DMS79 (cell line): Measurements from ENCODE around the gene GNAT1.
A peak's percentile ranks its signal among the peaks of the same experiment; 100 is the strongest.

Experiments used
- DNase-seq: peaks from one replicate; lab custom pipeline; 2025; lab: John Stamatoyannopoulos, UW

GNAT1 gene

GRCh38 chr3:50181985-50182384 lies 9.4 kb upstream of the GNAT1 start:
- DNase-seq = no peak

GRCh38 chr3:50182533-50183099 lies 8.8 kb upstream of the GNAT1 start:
- no peak for DNase-seq

- DNase-seq = no peak
Measured at GRCh38 chr3:50183755-50184154, 7.7 kb upstream of the GNAT1 start.

DNA sequence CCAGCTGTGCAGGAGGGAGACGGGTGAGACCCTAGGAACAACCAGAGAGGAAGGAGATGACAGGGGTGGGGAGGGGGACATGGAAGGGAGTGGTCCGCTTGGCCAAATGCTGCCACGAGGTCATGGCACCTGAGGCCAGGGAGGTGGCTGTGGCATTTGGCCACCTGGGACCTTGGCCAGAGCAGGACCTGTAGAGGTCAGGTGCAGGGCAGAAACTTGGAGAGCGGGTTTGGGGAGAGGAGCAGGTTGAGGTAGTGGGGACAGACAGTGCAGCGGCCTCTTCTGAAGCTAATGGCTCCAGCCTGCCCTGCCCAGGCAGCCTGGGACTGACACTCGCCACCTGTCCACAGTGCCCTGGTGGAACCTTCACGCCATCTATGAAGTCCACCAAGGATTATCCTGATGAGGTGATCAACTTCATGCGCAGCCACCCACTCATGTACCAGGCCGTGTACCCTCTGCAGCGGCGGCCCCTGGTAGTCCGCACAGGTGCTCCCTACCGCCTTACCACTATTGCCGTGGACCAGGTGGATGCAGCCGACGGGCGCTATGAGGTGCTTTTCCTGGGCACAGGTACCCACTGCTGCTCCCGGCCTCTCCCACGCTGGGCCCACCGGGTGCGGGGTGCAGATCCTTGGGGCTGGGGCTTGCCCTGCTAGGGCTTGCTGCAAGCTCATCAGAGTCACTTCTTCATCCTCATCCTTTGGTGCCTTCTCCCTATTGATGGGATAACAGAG lies 7.0 kb upstream of the GNAT1 start:
- DNase-seq = no peak

GRCh38 chr3:50185230-50185629 lies 6.2 kb upstream of the GNAT1 start:
- no peak for DNase-seq

DNA sequence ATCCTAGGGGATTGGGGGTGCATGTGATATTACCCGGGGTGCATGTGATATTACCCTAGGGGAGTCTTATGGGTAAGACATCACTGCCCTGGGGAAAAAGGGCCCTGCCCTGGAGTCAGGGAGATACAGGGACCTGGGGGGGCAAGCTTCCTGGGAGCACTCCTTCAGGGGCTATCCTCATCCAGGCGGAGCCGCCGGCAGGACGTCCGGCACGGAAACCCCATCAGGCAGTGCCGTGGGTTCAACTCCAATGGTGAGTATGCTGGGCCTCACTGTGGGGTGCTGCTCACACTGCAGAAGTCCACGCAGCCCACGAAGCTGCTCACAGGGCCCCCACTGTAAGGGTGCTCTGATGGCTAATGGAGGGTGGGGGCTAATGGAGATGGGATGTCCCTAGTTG lies 5.3 kb upstream of the GNAT1 start:
- no peak for DNase-seq

DNA sequence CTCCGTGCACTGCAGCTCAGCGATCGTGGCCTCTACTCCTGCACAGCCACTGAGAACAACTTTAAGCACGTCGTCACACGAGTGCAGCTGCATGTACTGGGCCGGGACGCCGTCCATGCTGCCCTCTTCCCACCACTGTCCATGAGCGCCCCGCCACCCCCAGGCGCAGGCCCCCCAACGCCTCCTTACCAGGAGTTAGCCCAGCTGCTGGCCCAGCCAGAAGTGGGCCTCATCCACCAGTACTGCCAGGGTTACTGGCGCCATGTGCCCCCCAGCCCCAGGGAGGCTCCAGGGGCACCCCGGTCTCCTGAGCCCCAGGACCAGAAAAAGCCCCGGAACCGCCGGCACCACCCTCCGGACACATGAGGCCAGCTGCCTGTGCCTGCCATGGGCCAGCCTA lies 3.7 kb upstream of the GNAT1 start:
- DNase-seq = no peak

DNA sequence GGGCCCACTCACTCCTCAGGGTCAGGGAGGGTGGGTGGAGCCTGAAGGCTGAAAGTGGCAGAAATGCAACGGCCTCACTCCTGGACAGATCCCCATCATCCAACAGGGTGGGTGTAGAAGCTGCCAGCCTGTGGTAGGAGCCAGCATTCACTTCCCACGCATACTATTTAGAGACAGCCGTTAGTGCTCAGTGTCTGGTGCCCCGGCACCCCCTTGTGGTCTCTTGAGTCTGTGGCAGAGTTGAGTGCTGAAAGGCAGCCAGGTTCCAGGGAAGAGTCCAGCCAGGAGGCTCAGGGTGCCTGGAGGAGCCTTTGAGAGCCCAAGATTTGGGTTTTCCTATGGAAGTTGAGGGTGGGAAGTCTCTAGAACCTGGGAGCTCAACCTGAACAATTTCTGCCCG lies 2.1 kb upstream of the GNAT1 start:
- DNase-seq = peak; percentile 14

GRCh38 chr3:50189989-50190388 lies 1.4 kb upstream of the GNAT1 start:
- DNase-seq = no peak

GRCh38 chr3:50192124-50192523 lies 714 bp downstream of the GNAT1 start:
- no peak for DNase-seq

- peak; percentile 26 for DNase-seq
Measured at GRCh38 chr3:50192689-50193141, 1.3 kb downstream of the GNAT1 start.

GRCh38 chr3:50193286-50193685 lies 1.9 kb downstream of the GNAT1 start:
- DNase-seq = no peak

GRCh38 chr3:50193746-50194127 lies 2.3 kb downstream of the GNAT1 start:
- DNase-seq = no peak

DNA sequence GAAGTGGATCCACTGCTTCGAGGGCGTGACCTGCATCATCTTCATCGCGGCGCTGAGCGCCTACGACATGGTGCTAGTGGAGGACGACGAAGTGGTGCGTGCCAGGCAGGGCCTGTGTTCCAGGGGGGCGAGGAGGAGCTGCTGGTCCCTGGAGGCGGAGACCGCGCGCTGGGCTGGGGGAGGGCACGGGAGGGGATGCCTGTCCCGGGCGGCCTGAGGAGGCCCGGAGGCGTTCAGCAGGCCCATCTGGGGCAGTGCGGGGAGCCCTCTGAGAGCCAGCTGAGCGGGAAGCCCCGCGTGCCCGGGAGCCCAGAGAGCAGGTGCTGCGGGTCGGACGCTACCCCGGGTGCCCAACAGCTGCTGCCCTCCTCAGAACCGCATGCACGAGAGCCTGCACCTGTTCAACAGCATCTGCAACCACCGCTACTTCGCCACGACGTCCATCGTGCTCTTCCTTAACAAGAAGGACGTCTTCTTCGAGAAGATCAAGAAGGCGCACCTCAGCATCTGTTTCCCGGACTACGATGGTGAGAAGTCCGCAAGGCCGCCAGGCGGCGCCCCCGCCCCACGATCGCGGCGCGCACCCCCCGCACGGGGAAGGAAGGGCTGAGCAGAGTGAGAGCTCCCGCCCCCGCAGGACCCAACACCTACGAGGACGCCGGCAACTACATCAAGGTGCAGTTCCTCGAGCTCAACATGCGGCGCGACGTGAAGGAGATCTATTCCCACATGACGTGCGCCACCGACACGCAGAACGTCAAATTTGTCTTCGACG lies 2.9 kb downstream of the GNAT1 start:
- no peak for DNase-seq

- DNase-seq = no peak
Measured at GRCh38 chr3:50194903-50195500, 3.6 kb downstream of the GNAT1 start.

DNA sequence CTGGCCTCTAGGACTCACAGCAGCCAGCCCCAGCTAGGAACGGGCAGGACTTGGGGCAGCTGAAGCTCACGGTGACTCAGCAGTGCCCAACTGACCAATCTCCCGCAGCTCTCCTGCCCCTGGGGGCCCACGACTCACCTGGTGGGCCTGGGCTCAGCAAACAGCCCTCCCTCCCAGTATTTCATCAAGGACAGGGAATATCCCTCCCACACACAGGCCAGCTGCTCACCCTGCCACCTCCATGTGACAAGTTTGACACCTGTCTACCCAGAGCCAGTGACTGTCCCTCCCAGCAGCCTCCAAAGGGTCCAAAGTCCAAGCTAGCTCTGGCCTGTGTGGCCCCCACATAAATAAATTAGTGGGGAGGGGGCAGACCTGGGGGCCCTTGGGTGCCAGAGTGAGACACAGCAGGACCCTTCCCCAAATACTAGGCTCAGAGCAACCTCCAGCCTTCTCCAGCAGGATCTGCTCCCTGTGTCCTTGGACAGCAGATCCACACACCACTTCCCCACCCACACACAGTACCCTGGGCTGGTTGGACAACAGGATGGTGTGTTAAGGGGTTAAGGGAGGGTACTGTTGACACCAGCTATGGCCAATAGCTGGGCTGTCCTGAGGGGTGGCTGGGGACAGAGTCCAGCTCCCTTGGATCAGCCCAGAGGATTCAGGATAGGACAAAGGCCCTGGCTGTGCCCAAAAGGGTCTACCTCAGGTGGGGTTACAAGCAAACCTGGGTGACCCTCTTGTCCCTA lies 4.3 kb downstream of the GNAT1 start:
- DNase-seq = no peak

DNA sequence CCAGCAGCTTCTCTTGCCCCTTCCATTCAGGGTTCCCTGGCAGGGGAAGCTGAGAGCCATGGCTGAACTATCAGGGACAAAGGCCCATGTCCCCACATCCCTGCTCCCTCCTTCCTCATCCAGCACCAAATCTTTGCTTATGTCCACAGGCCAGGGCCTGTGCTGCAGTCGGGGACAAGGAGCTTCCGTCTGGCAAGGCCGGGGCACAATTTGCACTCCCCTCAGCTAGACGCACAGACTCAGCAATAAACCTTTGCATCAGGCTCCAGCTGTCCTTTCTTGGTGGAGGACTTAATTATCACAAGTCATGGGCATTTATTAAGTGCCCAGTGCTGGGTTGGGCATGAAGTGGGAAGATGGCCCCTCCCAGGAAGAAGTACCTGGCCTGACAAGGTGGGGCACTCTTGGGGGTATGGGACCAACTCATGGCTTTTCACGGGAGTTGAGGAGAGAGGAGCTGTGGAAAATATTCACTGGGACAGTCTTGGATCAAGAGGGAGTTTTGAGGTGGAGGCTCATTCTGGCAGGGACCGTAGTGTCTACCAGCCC lies 4.9 kb downstream of the GNAT1 start:
- no peak for DNase-seq

DNA sequence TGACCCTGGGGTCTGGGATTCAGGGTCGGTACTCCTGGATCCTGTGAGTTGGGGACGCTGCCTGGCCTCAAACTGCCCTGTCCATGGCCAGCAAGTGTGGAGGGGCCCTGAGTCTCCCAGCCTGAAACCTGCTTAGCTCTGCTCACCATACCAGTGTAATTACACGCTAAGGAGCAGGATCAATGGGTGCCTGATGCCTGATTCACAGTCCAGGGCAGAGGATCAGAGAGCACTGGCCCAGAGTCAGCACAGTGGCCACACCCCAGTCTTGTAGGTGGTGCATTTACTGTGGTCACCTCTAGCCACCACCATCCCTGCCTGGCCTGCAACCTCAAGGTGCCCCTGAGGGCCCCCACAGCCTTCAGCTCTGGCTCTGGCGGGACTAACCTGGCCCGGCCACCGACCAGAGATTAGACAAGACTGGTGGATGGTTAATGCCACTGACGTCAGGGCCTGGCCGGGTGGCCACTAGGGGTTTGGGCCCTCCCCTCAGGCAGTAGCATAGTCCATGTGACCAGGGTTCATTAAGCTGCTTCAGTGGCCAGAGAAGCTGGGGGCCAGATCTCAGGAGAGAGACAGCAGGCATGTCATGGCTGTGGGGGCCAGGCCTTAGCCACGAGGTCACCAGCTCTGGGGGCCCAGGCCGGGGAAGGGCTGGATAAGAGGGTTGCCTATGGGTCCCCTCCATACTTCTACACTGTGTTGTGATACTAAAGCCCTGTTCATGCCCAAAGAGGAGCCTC lies 10.3 kb downstream of the GNAT1 start:
- no peak for DNase-seq

- no peak for DNase-seq
Measured at GRCh38 chr3:50202353-50203112, 11.1 kb downstream of the GNAT1 start.

DNA sequence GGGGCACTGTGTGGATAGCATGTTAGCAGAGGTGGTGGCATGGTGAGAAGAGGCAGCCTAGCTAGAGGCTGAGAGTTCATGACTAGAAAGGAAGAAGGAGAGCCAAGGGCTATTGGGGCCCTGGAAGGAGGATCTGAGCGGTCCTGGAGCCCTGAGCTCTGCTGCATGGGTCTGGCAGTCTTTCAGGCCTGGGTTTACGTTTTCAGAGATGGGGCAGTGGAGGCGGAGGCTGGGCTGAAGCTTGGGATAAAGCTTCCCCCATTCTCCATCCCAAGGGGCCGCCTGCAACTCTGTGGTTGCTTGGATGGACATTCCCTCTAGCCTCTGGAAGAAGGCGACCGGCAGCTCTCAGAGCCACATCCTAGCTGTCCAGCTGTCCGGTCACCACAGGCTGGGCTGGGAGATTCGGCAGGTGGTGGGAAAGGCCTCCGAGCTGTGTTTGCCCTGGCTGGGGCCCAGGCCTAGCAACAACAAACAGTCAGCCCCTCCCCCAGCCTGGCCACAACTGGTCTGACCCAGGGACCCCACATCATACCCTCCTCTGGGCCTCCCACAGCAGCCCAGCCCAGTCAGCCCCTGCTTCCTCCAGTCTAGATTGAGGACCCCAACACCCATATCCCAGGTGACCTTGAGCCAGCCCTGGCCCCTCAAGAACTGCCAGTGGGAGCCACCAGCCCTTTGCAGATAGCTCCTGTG lies 11.9 kb downstream of the GNAT1 start:
- no peak for DNase-seq
